C4-2B (cell line): ENCODE measurements around the gene GPRC5D.

Experiments used
- CTCF ChIP-seq: fragments of 450-650 bp; conservative IDR thresholded peaks from 2 replicates; pipeline ENCODE4 v1.5.1; 2017; ENCODE audit warnings: mild to moderate bottlenecking
- ZFX ChIP-seq: fragments of 450-650 bp; IDR thresholded peaks from 2 replicates; pipeline ENCODE4 v1.6.1; 2017

GRCh38 chr12:12891881-12892355, 60.1 kb downstream of the GPRC5D start:
- TF ChIP-seq CTCF (no peak), ZFX (no peak)
